ENCODE measurements around the gene SERPINB3.

- TF ChIP-seq POLR2A (IDR thresholded peaks at IDR 0.05) (no peak), CTCF (IDR thresholded peaks at IDR 0.05) (no peak), EP300 (IDR thresholded peaks at IDR 0.05) (no peak), POLR2AphosphoS5 (IDR thresholded peaks at IDR 0.05) (no peak)
These were observed 36.8 kb downstream of the SERPINB3 start for GRCh38 chr18:63624863-63625262.
